Lower leg skin (tissue), 3 donors: ENCODE results near the gene OSBPL7.

ENCODE experiments used
- CTCF ChIP-seq, 3 donors: fragments of 450-650 bp; IDR thresholded peaks; one replicate each; pipeline ENCODE4 v1.5.1; 2016; ENCODE audit warnings: antibody characterized with exemption in 3 of 3, mild to moderate bottlenecking in 3 of 3, moderate library complexity in 2 of 3
- POLR2A ChIP-seq, 2 donors: fragments of 450-650 bp; IDR thresholded peaks; one replicate each; pipeline ENCODE4 v1.6.1; 2016 to 2017; ENCODE audit warnings: antibody characterized with exemption in 2 of 2, mild to moderate bottlenecking in 1 of 2, moderate library complexity in 1 of 2

GRCh38 chr17:47781397-47781796 is 40.2 kb downstream of the OSBPL7 start:
- TF ChIP-seq CTCF (IDR thresholded peaks at IDR 0.05) (no peak), POLR2A (IDR thresholded peaks at IDR 0.05) (no peak)
